ACC112 (cell line): ENCODE measurements around the gene NRXN2.

ENCODE experiments used
- H2AFZ ChIP-seq: fragments of 200-600 bp; sonication (generic); one replicate; pipeline ENCODE4 v1.6.0; 2017; ENCODE audit warnings: antibody characterized with exemption, low read length; ENCODE audit not compliant: unreplicated experiment
- H3K27ac ChIP-seq: fragments of 200-600 bp; sonication (generic); 2 replicates; pipeline ENCODE4 v1.5.1; 2014; ENCODE audit warnings: low read depth, mild to moderate bottlenecking, antibody characterized with exemption, low read length, moderate library complexity
- H3K27me3 ChIP-seq: fragments of 200-600 bp; sonication (generic); 2 replicates; pipeline ENCODE4 v1.6.1; 2014; ENCODE audit warnings: mild to moderate bottlenecking, antibody characterized with exemption, low read length, moderate library complexity, mixed read lengths; ENCODE audit not compliant: insufficient read depth
- H3K36me3 ChIP-seq: fragments of 200-600 bp; sonication (generic); 2 replicates; pipeline ENCODE4 v1.6.1; 2016; ENCODE audit warnings: mild to moderate bottlenecking, antibody characterized with exemption, low read length, moderate library complexity, mixed read lengths; ENCODE audit not compliant: insufficient read depth
- H3K4me1 ChIP-seq: fragments of 200-600 bp; sonication (generic); one replicate; pipeline ENCODE4 v1.6.1; 2016; ENCODE audit warnings: low read length, mixed read lengths; ENCODE audit not compliant: insufficient read depth, unreplicated experiment, control insufficient read depth
- H3K4me3 ChIP-seq: fragments of 200-600 bp; sonication (generic); 2 replicates; pipeline ENCODE4 v1.5.1; 2014; ENCODE audit warnings: mild to moderate bottlenecking, low read depth, low read length
- H3K79me2 ChIP-seq: fragments of 200-600 bp; sonication (generic); one replicate; pipeline ENCODE4 v1.6.0; 2016; ENCODE audit warnings: low read length; ENCODE audit not compliant: control insufficient read depth, unreplicated experiment, insufficient read depth

Gene NRXN2

DNA sequence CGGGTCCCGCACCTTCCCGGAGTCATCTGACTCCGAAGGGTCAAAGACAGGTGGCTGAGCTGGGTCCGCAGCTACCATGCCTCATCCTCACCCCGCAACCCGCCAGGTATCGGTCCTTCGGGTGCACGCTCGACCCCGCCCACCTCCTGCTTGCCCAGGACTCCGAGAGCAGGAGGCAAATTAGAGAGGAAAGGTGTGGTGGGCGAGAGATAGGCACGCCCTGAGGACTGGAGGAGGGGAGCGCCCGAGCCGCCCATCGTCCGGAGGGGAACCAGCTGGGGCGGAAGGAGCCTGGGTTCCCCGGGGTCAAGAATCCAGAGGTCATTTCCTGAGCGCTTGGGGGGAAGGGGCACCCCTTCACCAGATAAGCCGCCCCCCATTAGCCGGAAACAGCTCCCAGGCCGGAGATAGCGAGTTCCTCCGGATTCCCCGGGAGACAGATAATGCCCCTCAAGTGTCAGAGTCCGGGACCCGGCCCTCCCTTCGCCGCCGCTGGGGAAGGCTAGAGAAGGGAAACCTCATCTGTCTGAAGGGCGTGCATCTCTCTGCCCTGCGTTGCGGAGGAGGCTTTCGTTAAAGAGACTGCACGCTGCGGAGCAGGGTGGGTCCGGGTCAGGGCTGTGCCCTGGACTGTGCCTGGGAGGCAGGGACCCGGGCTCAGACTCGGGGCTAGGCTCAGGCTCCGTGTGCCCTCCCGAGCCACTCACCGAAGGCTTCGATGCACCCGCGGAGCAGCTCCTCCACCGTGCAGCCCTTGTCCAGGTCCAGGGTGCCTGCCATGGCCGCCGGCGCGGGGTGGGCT, 19.3 kb upstream of the NRXN2 start:
- peak overlapping the region; percentile 70 for H3K4me3 ChIP-seq
- no peaks in the 10 kb centered on the region for H3K36me3 ChIP-seq
- no peaks in the 10 kb centered on the region for H3K79me2 ChIP-seq
- H3K27me3 ChIP-seq: peaks cover 33% of the 10 kb centered on the region
- no peak overlapping the region for H3K27ac ChIP-seq
- H2AFZ ChIP-seq: no peak overlapping the region
- peaks cover 11% of the 10 kb centered on the region for H3K4me1 ChIP-seq

DNA sequence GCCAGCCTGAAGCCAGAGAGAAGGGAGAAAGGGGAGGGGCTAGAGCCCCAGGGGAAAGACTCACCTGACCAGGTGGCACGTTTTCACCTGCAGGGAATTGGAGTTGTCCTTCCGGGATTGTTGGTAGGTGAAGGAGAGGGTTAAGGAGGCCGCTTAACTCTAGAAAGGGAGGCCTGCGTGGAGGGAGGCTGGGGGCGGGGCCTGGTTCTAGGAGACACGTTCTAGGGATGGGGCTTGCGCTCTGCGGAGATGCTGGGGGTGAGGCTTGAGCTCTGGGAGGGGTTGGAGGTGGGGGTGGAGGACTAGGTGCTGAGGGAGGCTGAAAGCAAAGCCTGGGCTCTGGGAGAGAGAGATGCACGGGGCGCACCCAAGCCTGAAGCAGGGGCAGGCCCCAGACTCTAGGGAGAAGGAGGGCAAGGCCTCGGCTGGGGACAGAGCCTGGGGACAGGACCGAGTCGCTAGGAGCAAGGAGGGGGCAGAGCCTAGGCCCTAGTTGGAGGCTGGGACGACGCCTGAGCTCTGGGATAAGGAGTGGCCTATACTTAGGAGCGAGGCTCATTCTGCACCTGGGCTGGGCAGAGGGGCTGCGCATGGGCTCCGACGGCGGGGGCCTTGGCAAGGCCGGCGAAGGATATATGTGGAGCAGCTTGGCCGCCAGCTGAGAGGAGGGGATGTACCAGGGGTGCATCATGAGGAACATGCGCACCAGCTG, 18.5 kb upstream of the NRXN2 start:
- Histone ChIP-seq H3K36me3 (no peaks in the 10 kb centered on the region), H3K27ac (no peak overlapping the region), H3K79me2 (no peaks in the 10 kb centered on the region), H2AFZ (no peak overlapping the region), H3K27me3 (peaks cover 33% of the 10 kb centered on the region), H3K4me3 (no peak overlapping the region), H3K4me1 (peaks cover 11% of the 10 kb centered on the region)

DNA sequence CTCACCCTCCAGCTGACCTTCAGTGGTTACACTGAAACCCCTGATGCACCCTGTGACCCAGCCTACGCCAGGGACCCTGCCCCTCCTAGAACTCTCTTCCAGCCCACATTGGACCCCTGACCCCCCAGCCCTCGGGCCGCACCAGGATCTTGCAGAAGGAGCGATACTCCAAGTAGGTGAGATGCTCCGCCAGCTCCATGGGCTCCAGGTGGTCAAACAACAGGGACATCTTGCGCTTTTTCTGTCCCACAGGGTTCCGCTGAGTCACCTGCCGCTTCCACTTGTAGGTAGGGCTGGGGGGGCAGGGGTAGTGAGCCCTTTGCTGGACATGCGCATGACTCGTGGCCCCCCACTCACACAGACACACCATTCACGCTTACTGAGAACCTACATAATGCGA, 16.9 kb upstream of the NRXN2 start:
- no peaks in the 10 kb centered on the region for H3K36me3 ChIP-seq

DNA sequence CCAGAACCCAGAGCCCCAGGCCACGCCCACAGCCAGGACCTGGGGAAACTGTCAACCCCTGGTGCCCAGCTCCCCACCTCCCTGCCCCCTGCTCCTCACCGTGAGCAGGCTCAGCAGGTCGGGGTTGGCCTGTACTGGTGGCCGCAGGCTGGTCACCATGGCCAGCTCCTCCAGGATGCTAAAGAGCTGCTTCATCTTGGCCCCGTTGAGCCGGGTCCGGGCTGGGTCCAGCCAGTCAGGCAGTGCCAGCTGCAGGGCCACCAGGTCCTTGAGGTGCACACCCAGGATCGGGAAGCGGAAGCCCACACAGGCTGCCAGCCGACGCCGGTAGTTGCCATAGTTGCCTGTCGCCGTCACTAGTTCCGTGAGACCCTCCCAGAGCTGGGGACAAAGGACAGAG, 13.7 kb upstream of the NRXN2 start:
- Histone ChIP-seq H3K79me2 (no peaks in the 10 kb centered on the region), H3K4me1 (no peaks in the 10 kb centered on the region), H3K4me3 (no peak overlapping the region), H3K27me3 (0 out of 2 replicates have a peak, but pooled peaks cover 8% of the 10 kb centered on the region), H3K27ac (no peak overlapping the region), H2AFZ (no peak overlapping the region), H3K36me3 (no peaks in the 10 kb centered on the region)

More for the DNA sequence above, 16.9 kb upstream of the NRXN2 start:
- Histone ChIP-seq H3K27me3 (peaks cover 24% of the 10 kb centered on the region), H3K4me1 (peaks cover 5% of the 10 kb centered on the region), H3K79me2 (no peaks in the 10 kb centered on the region), H3K27ac (no peak overlapping the region), H3K4me3 (no peak overlapping the region), H2AFZ (no peak overlapping the region)

DNA sequence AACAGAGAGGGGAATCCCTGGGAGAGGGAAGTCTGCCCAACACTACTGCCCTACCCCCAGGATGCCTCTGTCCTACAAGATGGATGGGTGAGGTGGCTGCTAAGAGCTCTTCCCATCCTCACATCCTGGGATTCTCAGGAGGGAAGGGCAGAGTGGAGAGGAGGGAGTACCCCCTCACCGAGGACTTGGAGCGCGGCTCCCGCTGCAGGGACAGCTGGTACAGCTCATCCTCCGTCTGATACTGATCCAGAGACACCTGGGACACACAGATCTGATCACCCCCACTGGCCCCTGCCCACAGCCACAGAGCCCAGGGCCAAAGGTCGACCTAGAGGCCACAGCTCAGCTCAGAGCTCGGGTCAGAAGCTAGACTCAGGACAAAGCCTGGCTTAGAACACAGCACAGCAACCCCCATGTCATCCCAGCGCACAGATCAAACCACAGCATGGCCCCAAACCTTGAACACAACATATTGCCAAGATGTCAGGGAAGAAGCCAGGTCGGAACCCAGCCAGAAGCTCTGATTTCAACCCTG, 12.8 kb upstream of the NRXN2 start:
- no peak overlapping the region for H2AFZ ChIP-seq
- H3K4me1 ChIP-seq: no peaks in the 10 kb centered on the region
- H3K79me2 ChIP-seq: no peaks in the 10 kb centered on the region
- H3K27ac ChIP-seq: no peak overlapping the region
- no peaks in the 10 kb centered on the region for H3K36me3 ChIP-seq
- 0 out of 2 replicates have a peak, but pooled peaks cover 7% of the 10 kb centered on the region for H3K27me3 ChIP-seq
- H3K4me3 ChIP-seq: no peak overlapping the region

DNA sequence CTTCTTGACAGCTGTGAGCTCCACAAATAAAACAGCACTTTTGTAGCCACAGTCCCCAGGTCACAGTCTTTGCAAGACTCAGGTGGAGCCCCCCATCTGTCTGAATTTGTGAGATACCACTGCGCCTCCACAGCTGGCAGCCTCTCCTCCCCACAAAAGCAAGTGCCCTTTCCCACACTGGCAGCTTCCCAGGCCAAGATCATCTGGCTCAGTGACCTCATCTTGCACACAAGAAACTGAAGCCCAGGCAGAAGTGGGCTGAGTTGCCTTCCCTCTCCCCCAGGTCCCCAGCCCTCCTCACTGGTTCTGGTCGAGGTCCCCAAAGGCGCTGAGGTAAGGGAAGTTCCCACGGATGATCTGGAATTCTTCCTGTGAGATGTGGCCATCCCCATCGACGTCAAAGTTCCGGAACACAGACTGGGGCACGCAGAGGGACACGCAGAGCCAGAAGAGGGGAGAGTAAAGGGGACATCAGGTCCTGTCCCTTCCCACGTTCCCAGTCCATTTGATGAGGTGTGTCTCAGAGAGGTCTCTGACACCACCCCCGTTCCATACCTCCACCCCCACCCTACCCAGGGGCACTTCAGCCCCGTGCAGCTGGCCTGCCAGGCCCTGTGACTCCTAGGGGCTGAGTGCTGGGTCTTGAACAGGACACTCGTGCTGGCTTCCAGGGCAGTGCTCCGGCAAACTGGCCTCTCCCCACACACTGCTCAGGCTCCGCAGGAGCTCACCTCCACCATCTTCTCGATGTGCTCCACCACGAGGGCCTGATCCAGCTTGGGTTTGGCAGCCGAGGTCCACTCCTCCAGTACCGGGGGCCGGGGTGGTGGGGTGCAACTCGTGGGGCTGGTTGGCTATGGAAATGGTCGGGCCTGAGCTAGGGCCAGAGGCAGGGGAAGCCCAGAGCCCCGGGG, 12.1 kb upstream of the NRXN2 start:
- no peak overlapping the region for H2AFZ ChIP-seq
- H3K27ac ChIP-seq: no peak overlapping the region
- H3K36me3 ChIP-seq: no peaks in the 10 kb centered on the region
- 0 out of 2 replicates have a peak, but pooled peaks cover 3% of the 10 kb centered on the region for H3K27me3 ChIP-seq
- no peaks in the 10 kb centered on the region for H3K79me2 ChIP-seq
- H3K4me1 ChIP-seq: no peaks in the 10 kb centered on the region
- no peak overlapping the region for H3K4me3 ChIP-seq

DNA sequence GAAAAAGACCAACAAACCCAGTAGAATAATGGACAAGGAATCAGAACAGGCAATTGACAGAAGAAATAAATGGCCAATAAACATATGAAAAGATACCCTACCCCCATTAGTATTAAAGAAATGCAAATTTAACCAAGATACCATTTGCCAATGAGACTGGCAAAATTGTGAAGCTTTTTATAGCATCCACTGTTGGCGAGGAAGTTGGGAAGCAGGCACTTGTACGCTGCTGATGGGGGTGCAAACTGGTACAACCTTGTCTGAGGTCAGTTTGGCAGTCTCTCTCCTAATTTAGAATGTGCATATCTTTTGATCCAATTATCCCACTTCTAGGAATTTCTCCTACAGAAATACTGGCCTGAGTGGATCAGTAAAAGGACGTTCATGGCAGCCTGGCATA, 8.6 kb upstream of the NRXN2 start:
- no peaks in the 10 kb centered on the region for H3K79me2 ChIP-seq
- H3K4me1 ChIP-seq: no peaks in the 10 kb centered on the region
- no peak overlapping the region for H3K4me3 ChIP-seq
- H3K36me3 ChIP-seq: no peaks in the 10 kb centered on the region
- 0 out of 2 replicates have a peak, but pooled peaks cover 3% of the 10 kb centered on the region for H3K27me3 ChIP-seq
- H2AFZ ChIP-seq: no peak overlapping the region
- H3K27ac ChIP-seq: no peak overlapping the region

DNA sequence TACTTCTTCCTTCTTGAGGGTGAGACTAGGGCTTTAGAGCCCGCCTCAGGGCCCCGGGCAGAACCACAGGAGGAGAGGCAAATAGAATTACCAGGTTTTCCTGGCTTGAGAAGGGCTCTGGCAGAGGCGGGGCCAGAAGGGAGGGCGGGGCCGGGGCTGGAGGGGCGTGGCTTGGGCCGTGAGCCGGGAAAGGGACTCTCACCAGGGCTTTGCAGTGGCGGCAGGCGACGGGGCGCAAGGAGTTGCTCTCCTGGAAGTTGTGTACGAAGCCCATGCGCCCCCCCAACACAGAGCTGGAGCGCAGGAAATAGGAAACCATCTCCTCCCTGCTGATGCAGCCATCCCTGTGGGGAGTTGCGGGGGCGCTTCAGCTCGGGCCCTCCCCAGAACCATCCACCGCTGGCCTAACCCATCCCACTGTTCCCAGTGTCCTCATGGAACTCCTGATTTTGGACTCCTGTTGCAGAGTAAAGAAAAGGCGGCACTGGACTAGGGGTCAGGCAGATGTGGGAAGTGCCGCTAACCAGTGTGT, 6.9 kb upstream of the NRXN2 start:
- Histone ChIP-seq H2AFZ (no peak overlapping the region), H3K27me3 (0 out of 2 replicates have a peak, but pooled peaks cover 3% of the 10 kb centered on the region), H3K4me1 (no peaks in the 10 kb centered on the region), H3K4me3 (no peak overlapping the region), H3K36me3 (no peaks in the 10 kb centered on the region), H3K79me2 (no peaks in the 10 kb centered on the region), H3K27ac (no peak overlapping the region)

DNA sequence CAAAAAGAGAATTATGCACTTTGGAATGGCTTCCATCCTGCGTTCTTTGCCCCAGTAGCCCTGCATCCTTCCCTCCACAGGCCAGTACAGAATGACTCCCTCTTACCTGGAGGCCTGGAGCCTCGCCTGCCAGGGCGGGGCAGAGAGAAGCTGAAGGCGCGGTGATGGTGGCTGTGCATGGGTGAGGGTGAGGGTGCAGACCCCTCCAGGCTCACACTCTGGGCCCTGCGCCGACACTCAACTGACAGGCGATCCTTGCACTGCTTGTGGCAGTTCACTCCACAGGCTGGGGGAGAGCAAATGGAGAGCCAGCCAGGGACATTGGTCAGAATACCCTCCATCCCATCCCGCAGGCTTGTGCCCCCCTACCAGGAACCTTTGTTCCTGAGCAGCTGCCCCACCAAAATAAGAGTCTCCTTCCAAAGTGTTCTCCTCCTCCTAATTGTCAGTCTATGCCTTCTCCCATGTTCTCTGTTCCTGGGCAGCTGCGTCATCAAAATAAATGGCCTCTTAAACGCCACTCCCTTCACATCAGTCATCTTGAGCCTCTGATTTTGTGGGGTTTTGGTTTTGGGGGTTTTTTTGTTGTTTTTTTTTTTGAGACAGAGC, 5.9 kb upstream of the NRXN2 start:
- no peak overlapping the region for H2AFZ ChIP-seq
- no peak overlapping the region for H3K27ac ChIP-seq
- H3K27me3 ChIP-seq: peaks cover 3% of the 10 kb centered on the region; the same call in 1 of the 2 replicates
- no peaks in the 10 kb centered on the region for H3K36me3 ChIP-seq
- no peaks in the 10 kb centered on the region for H3K4me1 ChIP-seq
- H3K4me3 ChIP-seq: no peak overlapping the region
- H3K79me2 ChIP-seq: no peaks in the 10 kb centered on the region
